SH-SY5Y (cell line): ENCODE measurements around the gene STAT4.

Experiments used
- GATA2 ChIP-seq: IDR thresholded peaks from 2 replicates; pipeline ENCODE4 v1.6.1; 2011; ENCODE audit warnings: mild to moderate bottlenecking, low read depth, low read length
- GATA3 ChIP-seq: IDR thresholded peaks from 2 replicates; pipeline ENCODE4 v1.6.1; 2011; ENCODE audit warnings: low read depth, mild to moderate bottlenecking, low read length, moderate library complexity

DNA sequence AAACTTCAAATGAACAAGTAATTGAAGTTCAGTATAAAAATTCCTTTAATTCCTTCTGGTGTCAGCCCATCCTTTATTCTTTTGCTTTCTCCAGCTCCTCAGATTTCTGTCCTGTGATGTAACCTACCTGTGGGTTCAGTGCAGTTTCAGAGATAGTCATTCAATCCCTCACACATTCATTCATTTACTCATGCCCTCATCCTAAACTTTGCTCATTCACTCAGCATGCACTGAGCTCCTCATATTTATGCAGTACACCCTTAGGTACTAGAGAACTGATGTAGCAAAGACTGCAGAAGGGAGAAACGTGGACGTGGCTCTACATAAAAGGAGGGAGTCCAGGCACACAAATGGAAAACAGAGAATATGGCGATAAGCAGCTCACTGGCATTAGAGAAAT, 91.5 kb downstream of the STAT4 start:
- no peak for TF ChIP-seq GATA2
- no peak for TF ChIP-seq GATA3
